ENCODE results near the gene CSAG1.
"Not testable (repeated sequence)": the region's sequence is repeated elsewhere in the genome, so short reads cannot be mapped to it uniquely, and the experiment has no call there.

DNA sequence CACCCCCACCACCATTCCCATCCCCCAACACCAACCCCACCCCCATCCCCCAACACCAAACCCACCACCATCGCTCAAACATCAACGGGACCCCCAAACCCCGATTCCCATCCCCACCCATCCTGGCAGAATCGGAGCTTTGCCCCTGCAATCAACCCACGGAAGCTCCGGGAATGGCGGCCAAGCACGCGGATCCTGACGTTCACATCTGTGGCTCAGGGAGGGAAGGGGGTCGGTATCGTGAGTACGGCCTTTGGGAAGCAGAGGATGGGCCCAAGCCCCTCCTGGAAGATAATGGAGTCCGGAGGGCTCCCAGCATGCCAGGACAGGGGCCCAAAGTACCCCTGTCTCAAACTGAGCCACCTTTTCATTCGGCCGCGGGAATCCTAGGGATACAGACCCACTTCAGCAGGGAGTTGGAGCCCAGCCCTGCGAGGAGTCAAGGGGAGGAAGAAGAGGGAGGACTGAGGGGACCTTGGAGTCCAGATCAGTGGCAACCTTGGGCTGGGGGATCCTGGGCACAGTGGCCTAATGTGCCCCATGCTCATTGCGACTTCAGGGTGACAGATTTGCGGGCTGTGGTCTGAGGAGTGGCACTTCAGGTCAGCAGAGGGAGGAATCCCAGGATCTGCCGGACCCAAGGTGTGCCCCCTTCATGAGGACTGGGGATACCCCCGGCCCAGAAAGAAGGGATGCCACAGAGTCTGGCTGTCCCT, 780 bp upstream of the CSAG1 start:
- TF ChIP-seq, protein P1, sequence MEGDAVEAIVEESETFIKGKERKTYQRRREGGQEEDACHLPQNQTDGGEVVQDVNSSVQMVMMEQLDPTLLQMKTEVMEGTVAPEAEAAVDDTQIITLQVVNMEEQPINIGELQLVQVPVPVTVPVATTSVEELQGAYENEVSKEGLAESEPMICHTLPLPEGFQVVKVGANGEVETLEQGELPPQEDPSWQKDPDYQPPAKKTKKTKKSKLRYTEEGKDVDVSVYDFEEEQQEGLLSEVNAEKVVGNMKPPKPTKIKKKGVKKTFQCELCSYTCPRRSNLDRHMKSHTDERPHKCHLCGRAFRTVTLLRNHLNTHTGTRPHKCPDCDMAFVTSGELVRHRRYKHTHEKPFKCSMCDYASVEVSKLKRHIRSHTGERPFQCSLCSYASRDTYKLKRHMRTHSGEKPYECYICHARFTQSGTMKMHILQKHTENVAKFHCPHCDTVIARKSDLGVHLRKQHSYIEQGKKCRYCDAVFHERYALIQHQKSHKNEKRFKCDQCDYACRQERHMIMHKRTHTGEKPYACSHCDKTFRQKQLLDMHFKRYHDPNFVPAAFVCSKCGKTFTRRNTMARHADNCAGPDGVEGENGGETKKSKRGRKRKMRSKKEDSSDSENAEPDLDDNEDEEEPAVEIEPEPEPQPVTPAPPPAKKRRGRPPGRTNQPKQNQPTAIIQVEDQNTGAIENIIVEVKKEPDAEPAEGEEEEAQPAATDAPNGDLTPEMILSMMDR (IDR thresholded peaks at IDR 0.05), result not testable (repeated sequence)
- not testable (repeated sequence) for TF ChIP-seq POLR2AphosphoS5 (IDR thresholded peaks at IDR 0.05; ENCODE audit: low read depth, low read length); SIN3A (IDR thresholded peaks at IDR 0.05; ENCODE audit: borderline replicate concordance, insufficient read depth, low read depth, low read length)
- TF ChIP-seq, protein P2, sequence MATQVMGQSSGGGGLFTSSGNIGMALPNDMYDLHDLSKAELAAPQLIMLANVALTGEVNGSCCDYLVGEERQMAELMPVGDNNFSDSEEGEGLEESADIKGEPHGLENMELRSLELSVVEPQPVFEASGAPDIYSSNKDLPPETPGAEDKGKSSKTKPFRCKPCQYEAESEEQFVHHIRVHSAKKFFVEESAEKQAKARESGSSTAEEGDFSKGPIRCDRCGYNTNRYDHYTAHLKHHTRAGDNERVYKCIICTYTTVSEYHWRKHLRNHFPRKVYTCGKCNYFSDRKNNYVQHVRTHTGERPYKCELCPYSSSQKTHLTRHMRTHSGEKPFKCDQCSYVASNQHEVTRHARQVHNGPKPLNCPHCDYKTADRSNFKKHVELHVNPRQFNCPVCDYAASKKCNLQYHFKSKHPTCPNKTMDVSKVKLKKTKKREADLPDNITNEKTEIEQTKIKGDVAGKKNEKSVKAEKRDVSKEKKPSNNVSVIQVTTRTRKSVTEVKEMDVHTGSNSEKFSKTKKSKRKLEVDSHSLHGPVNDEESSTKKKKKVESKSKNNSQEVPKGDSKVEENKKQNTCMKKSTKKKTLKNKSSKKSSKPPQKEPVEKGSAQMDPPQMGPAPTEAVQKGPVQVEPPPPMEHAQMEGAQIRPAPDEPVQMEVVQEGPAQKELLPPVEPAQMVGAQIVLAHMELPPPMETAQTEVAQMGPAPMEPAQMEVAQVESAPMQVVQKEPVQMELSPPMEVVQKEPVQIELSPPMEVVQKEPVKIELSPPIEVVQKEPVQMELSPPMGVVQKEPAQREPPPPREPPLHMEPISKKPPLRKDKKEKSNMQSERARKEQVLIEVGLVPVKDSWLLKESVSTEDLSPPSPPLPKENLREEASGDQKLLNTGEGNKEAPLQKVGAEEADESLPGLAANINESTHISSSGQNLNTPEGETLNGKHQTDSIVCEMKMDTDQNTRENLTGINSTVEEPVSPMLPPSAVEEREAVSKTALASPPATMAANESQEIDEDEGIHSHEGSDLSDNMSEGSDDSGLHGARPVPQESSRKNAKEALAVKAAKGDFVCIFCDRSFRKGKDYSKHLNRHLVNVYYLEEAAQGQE (IDR thresholded peaks at IDR 0.05; ENCODE audit: insufficient read depth in 1 of 2, low read depth in 2 of 2, low read length in 1 of 2), result not testable (repeated sequence)

Data from Panc1 (cell line).